Neuron (in vitro differentiated cells): ENCODE measurements around the gene BTBD9.

Experiments used
- H2AFZ ChIP-seq: one replicate; pipeline ENCODE4 v1.6.1; 2013; ENCODE audit warnings: low read depth, mild to moderate bottlenecking, inconsistent platforms, low read length, moderate library complexity
- H3K27me3 ChIP-seq: one replicate; pipeline ENCODE4 v1.6.1; 2013; ENCODE audit warnings: low read length; ENCODE audit not compliant: insufficient read depth
- H3K36me3 ChIP-seq: one replicate; pipeline ENCODE4 v1.6.1; 2013; ENCODE audit warnings: low read length; ENCODE audit not compliant: insufficient read depth
- H3K4me1 ChIP-seq: one replicate; pipeline ENCODE4 v1.6.1; 2013; ENCODE audit warnings: low read length; ENCODE audit not compliant: insufficient read depth
- H3K4me3 ChIP-seq: 2 replicates; pipeline ENCODE4 v1.5.1; 2013; ENCODE audit warnings: mild to moderate bottlenecking, low read length, moderate library complexity
- H3K9me3 ChIP-seq: one replicate; pipeline ENCODE4 v1.6.1; 2013; ENCODE audit warnings: low read length

BTBD9 gene

DNA sequence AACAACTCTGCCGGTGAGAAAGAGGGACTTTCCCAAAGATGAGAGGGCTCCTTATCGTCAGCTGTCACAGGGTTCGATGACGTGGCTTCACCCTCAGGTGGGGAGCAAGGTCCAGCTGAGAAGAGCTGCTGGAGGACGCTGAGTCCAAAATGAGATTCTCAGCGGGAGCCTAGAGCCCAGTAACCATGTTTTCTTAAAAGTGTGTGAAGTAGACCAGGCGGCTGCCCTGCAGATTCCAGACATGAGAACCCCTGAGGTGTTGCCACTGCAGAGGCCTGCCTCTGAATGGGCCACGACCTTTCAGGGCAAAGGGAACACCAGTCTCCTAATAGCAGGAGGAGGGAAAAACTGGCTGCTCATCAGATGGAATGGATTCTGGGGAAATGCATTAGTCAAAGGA, 375.1 kb downstream of the BTBD9 start:
- peaks cover 58% of the 10 kb centered on the region for H3K4me1 ChIP-seq
- no peaks in the 10 kb centered on the region for H3K27me3 ChIP-seq

DNA sequence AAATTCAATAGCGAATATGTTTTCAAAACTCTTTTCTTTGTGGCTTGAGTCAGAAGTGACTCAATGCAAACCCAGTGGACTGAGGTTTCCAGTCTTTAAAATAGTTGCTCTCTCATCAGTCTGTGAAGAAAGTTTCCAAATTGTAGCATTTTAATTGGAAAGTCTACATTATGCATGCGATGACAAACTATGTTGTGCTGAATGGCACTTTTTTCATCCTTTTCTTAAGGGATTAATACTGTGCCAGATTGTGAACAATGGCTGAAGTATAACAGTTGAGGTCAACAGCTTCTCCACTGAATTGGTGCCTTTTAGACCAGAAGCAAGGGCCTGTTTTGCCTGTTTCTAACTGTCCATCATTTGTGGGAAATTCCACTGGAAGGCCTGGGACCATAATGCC, 377.1 kb downstream of the BTBD9 start:
- Histone ChIP-seq H3K4me1 (peaks cover 44% of the 10 kb centered on the region), H2AFZ (no peak overlapping the region), H3K4me3 (no peak overlapping the region), H3K27me3 (no peaks in the 10 kb centered on the region), H3K36me3 (no peaks in the 10 kb centered on the region), H3K9me3 (no peaks in the 10 kb centered on the region)

More for the DNA sequence above, 375.1 kb downstream of the BTBD9 start:
- H3K36me3 ChIP-seq, result no peaks in the 10 kb centered on the region
- no peak overlapping the region for H2AFZ ChIP-seq
- no peaks in the 10 kb centered on the region for H3K9me3 ChIP-seq
- H3K4me3 ChIP-seq, result no peak overlapping the region

DNA sequence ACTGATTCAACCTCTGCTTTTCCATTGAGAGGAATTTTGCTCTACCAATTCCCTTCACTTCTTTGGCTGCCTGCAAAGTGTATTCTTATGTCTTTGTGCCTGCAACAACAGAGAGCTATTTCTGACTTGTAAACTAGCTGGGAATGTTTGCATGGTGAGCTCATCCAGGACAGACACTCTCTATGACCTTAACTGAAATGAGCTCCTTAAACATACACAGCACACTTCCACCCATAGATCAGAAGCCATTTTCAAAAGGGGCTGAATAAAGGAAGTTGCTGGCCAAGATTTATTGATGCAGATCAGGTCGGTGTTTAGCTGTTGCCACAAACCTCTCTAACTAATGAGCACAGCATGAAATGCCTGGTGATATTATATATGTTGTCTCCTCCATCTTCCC, 377.7 kb downstream of the BTBD9 start:
- Histone ChIP-seq H2AFZ (peak overlapping the region; percentile 23), H3K9me3 (no peaks in the 10 kb centered on the region), H3K4me3 (no peak overlapping the region), H3K27me3 (no peaks in the 10 kb centered on the region), H3K36me3 (no peaks in the 10 kb centered on the region), H3K4me1 (peaks cover 44% of the 10 kb centered on the region)

DNA sequence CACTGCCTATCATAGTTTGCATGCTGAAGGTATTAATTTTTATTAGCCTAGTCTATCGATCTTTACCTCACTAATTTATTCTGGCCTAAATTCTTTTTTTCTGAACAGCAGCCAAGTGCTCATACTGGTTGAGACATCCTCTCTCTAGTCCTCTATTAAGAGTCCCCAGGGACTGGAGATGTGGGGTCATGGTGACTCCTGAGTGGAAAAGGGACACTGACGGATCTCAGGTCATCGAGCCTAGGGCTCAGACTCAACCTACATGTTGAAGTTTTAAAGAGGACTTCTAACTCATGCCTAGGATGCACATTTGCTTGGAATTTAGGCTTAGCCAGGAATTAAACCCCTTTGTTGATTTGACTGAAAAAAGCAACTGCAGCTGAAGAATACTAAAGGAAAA, 378.1 kb downstream of the BTBD9 start:
- Histone ChIP-seq H2AFZ (peak overlapping the region; percentile 23), H3K27me3 (no peaks in the 10 kb centered on the region), H3K9me3 (no peaks in the 10 kb centered on the region), H3K4me1 (peaks cover 44% of the 10 kb centered on the region), H3K36me3 (no peaks in the 10 kb centered on the region), H3K4me3 (no peak overlapping the region)

DNA sequence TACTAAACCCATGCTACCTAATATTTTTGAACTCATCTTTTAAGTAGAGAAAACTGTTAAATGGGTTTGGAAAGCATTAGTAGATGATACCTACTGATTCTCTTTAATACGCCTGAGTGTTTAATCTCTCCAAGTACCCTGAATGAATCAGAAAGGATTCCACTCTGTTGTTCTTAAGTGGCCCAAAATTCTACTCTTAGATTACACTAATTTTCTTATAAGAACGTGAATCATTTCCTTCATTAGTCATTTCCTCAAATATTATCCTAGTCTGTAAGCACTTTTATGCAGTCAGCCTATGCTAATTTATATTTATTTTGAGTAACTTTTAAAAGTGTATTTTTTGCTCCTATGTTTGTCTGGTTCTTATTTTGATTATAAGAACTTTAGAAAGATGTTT, 380.0 kb downstream of the BTBD9 start:
- Histone ChIP-seq H3K4me3 (no peak overlapping the region), H3K9me3 (no peaks in the 10 kb centered on the region), H3K4me1 (peaks cover 40% of the 10 kb centered on the region), H2AFZ (no peak overlapping the region), H3K27me3 (no peaks in the 10 kb centered on the region), H3K36me3 (peaks cover 4% of the 10 kb centered on the region)

DNA sequence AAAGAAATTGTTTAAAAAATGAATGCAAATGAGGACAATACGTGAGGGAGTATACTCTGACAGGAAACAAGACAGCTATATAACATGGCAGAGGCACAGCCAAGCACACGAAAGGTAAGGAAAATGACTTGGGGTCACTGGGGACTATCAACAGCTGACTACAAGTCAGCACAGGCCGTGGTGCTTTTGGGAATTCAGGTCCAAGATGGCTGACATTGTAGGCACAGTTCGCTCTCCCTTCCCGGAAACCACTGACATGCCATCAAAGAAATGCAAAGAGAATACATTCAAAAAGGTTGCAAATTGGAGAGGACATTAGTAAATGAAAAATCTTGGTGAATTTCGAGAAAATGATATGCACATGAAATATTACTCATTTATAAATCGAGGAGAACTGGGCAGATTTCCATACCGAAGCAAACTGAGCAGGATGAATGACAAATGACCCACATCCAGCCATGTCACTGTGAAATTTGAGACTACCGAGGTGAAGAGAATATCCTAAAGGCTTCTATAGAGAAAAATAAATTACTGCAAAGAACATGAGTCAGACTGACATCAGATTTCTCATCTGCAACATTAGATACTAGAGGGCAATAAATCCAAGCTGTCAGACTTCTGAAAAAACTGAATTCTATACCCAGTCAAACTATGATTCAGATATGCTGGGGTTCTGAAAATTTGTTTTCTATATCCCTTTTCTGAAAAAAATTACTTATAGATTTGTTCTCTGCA, 391.1 kb downstream of the BTBD9 start:
- peaks cover 5% of the 10 kb centered on the region for H3K4me1 ChIP-seq
- H3K4me3 ChIP-seq, result no peak overlapping the region
- no peaks in the 10 kb centered on the region for H3K27me3 ChIP-seq
- H3K9me3 ChIP-seq, result no peaks in the 10 kb centered on the region
- H2AFZ ChIP-seq, result no peak overlapping the region
- H3K36me3 ChIP-seq, result no peaks in the 10 kb centered on the region

DNA sequence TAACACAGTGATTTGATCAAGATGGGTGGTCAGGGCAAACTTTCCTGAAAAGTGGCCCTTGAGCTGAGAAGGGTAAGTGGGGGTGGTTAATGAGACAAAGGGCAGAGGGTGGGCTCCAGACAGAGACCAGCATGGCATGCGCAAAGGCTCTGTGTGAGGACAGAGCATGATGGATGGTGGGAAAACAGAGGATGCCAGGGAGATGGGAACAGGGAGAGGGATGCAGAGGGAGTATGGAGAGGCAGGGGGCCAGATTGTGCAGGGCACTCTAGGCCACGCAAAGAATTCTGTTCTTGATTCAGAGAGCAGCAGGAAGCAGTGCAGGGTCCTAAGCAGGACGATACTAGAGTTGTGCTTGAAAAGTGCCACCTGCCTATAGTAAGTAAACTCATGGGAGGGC, 394.4 kb downstream of the BTBD9 start:
- H2AFZ ChIP-seq, result no peak overlapping the region
- H3K4me1 ChIP-seq, result peaks cover 5% of the 10 kb centered on the region
- no peak overlapping the region for H3K4me3 ChIP-seq
- H3K27me3 ChIP-seq, result no peaks in the 10 kb centered on the region
- no peaks in the 10 kb centered on the region for H3K9me3 ChIP-seq
- H3K36me3 ChIP-seq, result no peaks in the 10 kb centered on the region

DNA sequence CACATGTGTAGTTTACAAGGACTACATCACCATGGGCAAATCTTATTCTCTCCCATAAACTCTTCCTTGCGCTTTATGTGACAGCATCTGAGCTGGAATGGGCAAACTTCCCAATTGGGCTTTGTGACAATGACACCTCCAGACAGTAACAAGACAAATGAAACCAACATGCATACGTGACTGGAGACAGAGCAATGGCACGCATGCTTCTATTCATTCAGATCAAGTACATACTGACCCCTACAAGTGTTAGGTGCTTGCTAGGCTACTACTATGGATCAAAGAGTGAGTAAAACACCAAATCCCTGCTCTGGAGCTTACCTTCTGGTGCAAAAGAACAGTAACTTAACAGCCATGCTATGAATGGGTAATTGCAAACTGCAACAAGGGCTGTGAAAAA, 394.9 kb downstream of the BTBD9 start:
- no peaks in the 10 kb centered on the region for H3K27me3 ChIP-seq
- no peaks in the 10 kb centered on the region for H3K9me3 ChIP-seq
- H3K4me3 ChIP-seq, result no peak overlapping the region
- peaks cover 5% of the 10 kb centered on the region for H3K4me1 ChIP-seq
- no peaks in the 10 kb centered on the region for H3K36me3 ChIP-seq
- no peak overlapping the region for H2AFZ ChIP-seq

DNA sequence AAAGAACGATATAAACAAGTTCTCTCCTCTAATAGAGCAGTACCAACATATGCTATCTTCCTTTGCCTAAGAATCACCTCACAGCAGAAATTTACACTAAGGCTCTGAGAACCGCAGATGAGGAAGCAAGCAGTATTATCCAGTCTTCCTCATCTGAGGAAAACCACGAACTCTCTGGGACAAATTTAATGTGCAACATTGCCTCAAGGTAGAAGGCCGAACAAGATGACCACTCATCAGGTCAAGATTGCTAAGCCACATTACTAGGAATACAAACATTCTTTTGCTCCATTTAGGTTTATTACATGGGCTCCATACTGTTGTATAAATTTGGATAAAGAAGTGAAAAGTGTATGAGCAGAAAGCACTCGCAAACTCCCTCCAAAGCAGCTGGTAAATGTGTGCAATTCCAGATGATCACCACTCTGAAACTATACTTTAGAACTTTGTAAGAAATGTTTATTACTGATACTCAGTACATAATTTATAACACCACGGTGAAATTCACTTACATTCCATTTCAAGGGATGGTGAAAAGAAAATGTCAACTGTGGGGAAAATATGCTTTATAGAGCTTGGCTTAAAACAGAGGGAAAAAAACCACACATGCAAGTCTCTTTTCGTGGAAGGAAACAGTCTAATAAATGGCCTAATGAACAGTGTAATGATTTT, 398.4 kb downstream of the BTBD9 start:
- H3K36me3 ChIP-seq, result no peaks in the 10 kb centered on the region
- peaks cover 17% of the 10 kb centered on the region for H3K4me1 ChIP-seq
- no peak overlapping the region for H3K4me3 ChIP-seq
- no peaks in the 10 kb centered on the region for H3K27me3 ChIP-seq
- H3K9me3 ChIP-seq, result no peaks in the 10 kb centered on the region
- no peak overlapping the region for H2AFZ ChIP-seq

DNA sequence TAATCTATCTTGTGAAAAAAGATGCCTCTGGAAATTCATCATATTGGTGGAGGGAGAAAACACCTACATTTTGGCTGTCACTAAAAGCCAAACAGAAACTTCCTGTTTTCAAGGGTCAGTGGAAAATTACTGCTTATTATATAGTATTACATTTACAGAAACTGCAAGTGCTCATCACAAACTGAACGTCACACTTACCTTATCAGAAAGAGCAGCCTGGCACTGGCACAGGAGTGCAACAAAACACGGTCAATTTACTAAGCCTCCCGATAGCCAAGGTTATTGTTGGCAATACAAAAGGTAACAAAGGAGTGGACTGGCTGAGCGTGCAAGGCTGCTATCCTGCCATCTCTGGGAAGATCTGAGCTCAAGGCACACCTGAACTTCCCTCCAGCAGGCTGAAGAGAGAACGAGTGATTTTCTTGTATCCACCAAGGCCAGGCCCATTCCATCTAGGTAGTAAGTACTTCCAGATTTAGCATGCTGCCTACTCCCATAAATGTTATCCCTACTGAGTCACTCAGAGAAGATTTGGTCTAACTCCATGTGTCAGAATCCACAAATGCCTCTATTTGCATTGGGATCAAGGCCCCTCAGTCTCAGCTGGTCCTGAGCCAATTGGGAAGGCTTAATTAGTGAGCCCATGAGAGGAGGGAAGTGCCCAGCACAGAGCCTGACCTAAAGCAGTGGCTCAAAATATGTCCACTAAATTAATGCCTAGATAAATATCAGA, 399.8 kb downstream of the BTBD9 start:
- Histone ChIP-seq H3K4me1 (peaks cover 23% of the 10 kb centered on the region), H3K36me3 (no peaks in the 10 kb centered on the region), H3K9me3 (no peaks in the 10 kb centered on the region), H3K4me3 (no peak overlapping the region), H3K27me3 (no peaks in the 10 kb centered on the region), H2AFZ (no peak overlapping the region)

DNA sequence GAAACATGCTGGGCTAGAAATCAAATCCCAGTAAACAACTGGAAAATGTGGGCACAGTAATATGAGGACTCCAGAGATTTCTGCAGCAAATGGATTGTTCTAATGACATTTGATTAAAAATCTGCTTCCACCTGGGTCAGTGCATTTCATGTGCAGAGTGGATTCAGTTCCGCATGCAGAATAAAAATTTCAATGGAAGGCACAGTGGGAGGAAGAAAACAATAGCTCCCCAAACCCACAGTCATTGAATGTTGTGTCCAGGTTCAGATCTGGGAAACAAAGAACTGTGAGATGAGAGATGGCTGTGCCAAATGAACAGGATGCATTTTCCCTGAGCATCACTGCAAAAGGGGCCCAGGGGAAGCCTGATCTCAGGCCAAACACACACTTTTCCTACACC, 403.1 kb downstream of the BTBD9 start:
- H3K4me1 ChIP-seq, result peaks cover 23% of the 10 kb centered on the region
- no peak overlapping the region for H3K4me3 ChIP-seq
- no peaks in the 10 kb centered on the region for H3K36me3 ChIP-seq
- H3K27me3 ChIP-seq, result no peaks in the 10 kb centered on the region
- no peak overlapping the region for H2AFZ ChIP-seq
- no peaks in the 10 kb centered on the region for H3K9me3 ChIP-seq

DNA sequence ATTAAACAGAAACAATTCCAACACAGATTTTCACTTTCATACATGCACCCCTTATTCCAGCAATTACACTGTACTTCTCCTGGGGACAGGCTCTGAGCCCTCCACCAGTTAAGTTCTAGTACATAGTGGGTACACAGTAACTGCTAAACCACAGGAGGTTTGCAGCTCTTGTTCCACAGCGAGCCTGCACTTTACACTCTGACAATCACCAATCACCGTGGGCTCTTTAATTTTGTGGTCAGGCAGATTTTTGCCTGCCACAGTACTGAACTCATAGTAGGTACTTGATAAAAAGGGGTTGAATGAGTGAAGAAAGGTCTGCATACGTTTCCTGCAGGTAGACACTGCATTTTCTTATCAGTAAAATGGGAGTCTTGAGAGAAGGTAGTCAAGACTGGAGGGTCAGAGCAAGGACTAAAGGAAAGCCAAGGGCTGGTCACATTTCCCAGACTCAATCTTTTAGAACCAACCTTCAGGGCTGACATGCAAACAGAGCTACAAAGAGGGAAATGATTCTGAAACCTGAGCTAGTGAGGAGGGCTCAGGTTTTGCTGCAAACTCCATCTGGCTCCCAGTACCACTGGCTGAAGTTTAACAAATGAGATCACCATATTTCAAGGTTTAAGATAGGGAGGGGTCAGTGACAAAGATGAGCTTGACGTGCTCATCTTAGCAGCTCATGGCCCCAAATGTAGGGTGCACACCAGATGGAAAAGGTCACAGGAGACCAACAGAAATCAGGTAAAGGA, 404.6 kb downstream of the BTBD9 start:
- no peaks in the 10 kb centered on the region for H3K36me3 ChIP-seq
- no peak overlapping the region for H2AFZ ChIP-seq
- H3K4me1 ChIP-seq, result peaks cover 23% of the 10 kb centered on the region
- H3K9me3 ChIP-seq, result no peaks in the 10 kb centered on the region
- no peak overlapping the region for H3K4me3 ChIP-seq
- no peaks in the 10 kb centered on the region for H3K27me3 ChIP-seq

DNA sequence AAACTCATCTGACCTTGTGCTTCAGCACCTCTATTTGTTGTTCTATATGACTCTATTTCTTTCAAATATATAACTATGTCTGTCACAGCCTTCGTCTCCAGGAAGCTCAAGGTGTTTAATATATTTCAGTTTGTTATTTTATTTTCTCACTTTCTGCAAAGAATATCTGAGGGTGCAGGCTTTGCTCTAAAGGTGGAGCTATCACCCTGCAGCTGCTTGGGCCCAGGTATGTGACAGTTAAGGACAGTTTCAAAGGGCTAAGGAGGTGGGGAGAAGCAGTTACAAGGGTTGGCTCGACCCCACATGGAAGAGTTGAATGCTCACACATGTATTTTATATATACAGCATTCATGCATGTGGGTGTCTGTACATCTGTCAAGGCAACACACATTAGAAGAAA, 405.6 kb downstream of the BTBD9 start:
- Histone ChIP-seq H3K9me3 (no peaks in the 10 kb centered on the region), H3K36me3 (no peaks in the 10 kb centered on the region), H3K4me3 (no peak overlapping the region), H3K4me1 (peaks cover 23% of the 10 kb centered on the region), H3K27me3 (no peaks in the 10 kb centered on the region), H2AFZ (no peak overlapping the region)
